GM12865 (cell line): ENCODE data around the gene ORM1.

ENCODE experiments used
- DNase-seq: peaks from one replicate; pipeline ENCODE4 v3.0.0; 2010; ENCODE audit warnings: low read depth
- H3K4me3 ChIP-seq: 2 replicates; pipeline ENCODE4 v1.5.1; 2011; ENCODE audit warnings: mild to moderate bottlenecking, low read depth, low read length, control low read depth
- CTCF ChIP-seq: IDR thresholded peaks from 2 replicates; pipeline ENCODE4 v1.5.1; 2011; ENCODE audit warnings: low read length, control low read depth, low read depth, inconsistent platforms; ENCODE audit not compliant: insufficient read depth; ENCODE audit errors: missing control alignments

Gene ORM1

GRCh38 chr9:114348906-114349482 lies 26.1 kb downstream of the ORM1 start:
- peak; percentile 89 for DNase-seq
- H3K4me3 ChIP-seq, result no peak overlapping the region
- TF ChIP-seq CTCF, result no peak

- no peak overlapping the region for H3K4me3 ChIP-seq
- TF ChIP-seq CTCF, result no peak
- DNase-seq, result no peak
Measured at GRCh38 chr9:114349713-114350480, 27.0 kb downstream of the ORM1 start.

- DNase-seq, result no peak
- TF ChIP-seq CTCF, result no peak
- H3K4me3 ChIP-seq, result no peak overlapping the region
Measured at GRCh38 chr9:114350636-114351401, 27.9 kb downstream of the ORM1 start.

GRCh38 chr9:114351932-114352331 lies 29.0 kb downstream of the ORM1 start:
- TF ChIP-seq CTCF, result no peak
- no peak overlapping the region for H3K4me3 ChIP-seq
- DNase-seq, result no peak

GRCh38 chr9:114355821-114356220 lies 32.9 kb downstream of the ORM1 start:
- no peak for DNase-seq
- TF ChIP-seq CTCF, result no peak
- no peak overlapping the region for H3K4me3 ChIP-seq

GRCh38 chr9:114356792-114357191 lies 33.9 kb downstream of the ORM1 start:
- no peak overlapping the region for H3K4me3 ChIP-seq
- no peak for DNase-seq
- no peak for TF ChIP-seq CTCF
